ENCODE data around the gene HBS1L.

HBS1L gene

DNA sequence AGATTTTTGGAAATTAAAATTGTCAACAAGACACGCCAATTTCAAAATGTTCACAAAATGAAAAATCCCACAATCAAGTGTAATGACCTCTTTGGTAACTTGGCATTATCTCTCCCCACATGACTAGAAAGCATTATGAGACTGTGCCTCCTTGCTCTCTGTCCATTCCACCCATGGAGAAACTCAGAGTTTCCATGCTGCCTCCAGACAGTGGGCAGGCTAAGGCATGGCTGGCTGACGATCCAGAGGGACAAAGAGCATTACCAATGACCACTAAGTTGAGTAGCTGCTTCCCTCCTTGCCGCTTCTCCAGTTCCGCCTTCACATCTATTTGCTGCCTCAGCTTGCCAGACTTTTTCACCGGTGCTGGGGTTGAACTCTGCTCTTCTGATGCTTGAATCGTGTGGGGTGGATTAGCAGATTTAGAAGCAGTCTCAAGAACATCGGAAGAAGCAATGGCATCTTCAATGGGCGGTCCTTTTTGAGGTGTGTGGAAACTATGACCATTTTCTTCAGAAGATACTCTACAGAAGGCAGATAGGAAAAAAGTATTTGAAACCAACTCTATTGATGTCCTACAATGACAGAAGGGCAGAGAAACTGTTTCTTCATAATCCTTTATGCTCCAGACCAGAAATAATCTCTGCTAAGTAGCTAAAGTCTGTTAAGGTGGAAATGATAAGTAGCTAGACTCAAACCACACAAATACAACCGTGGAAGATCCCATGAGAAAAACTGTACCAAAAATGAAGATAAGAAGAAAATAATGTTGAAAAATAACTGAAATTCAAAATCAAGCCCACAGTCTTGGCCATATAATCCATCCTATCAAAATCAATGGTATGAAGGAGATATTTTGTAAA, 57.3 kb downstream of the HBS1L start:
- DNase-seq, result no peak

DNA sequence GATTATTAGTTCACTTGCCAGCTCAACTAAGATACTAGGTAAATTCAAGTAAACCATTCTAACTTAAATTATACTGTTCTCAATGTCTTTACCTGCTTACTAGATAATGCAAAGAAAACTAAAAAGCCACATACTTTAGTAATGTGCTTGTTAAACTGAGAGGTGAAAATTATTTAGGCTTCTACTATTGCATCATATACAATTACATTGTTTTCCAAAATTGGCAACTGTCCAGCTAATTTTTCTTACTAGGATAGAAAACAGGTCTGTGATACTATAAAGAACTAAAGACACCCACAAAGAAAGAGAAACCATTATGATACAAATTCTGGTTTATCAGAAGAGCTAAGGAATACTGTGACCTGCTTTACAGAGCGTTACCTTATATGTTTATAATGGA, 59.1 kb downstream of the HBS1L start:
- DNase-seq, result no peak

- no peak for DNase-seq
Measured at GRCh38 chr6:134994431-134994830, 60.2 kb downstream of the HBS1L start.

- no peak for DNase-seq
Measured at GRCh38 chr6:134992155-134992554, 62.5 kb downstream of the HBS1L start.

DNA sequence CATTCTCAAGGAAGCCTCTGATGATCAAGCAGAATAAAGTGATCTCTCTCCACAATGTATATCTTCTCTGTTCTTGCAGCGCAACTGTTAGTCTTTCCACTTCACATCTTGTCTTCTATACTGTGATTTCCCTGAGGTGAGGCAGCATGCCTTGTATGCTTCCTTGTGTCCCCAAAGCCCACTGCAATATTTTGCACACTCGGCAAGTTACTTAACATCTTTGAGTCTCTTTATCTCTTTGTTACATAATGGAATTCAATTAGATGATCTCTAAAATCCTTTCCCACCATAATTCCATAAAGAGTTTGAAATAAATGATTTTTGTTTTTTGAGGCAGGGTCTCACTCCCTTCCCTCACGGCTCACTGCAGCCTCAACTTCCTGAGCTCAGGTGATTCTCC, 64.4 kb downstream of the HBS1L start:
- no peak for DNase-seq

GRCh38 chr6:134984821-134985220, 69.8 kb downstream of the HBS1L start:
- no peak for DNase-seq

DNA sequence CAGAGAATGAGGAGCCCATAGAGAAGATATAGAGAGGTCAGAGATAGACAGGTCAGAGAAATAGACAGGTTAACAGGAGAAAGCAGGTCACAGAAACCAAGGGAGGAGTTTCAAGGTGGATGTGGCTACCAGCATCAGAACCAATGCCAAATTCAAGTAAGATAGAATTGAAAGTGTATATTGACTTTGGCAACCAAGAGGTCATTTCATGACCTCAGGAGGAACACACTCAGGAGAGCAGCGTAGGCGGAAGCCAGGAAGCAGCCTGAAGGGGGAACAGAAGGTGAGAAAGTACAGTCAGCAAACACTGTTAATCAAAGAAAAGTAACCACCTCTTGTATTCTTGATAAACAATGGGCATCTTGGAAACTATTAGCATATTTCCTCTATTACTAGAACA, 70.8 kb downstream of the HBS1L start:
- DNase-seq, result no peak

DNA sequence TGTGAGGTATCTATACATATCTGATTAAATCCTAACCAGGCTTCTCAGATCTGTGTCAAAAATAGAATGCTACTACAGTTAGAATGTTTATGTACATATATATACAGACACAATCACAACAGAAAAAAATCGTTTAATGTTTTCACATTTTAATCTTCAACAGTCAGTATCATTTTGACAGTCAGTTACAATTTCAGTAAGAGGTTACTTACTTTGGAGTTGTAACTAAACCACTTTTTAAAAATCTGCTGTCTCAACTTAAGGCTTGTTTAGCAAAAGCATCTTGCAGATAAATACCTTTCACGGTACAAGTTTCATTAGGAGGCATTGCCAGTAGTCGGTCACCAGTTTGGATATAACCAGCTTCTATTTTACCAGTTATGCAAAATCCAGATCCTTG, 72.5 kb downstream of the HBS1L start:
- DNase-seq, result no peak

GRCh38 chr6:134980846-134981245, 73.8 kb downstream of the HBS1L start:
- no peak for DNase-seq

DNA sequence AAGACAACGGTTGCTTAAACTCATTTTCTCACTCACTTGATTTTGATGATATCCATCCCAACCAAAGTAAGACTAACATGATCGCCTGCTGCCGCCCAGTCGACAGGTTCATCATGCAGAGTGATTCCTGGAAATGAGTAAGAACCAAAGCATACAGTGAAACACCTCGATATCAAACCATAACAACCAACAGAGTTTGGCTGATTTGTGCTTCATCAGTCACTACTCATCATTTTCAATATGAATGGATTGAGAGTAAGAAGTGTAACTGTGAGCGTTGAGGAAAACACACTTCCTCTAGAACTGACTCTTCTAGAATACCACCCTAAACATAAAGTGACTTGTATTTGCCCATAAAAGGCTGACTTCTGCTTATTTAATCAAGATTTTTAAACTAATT, 75.5 kb downstream of the HBS1L start:
- no peak for DNase-seq

GRCh38 chr6:134974370-134974769, 80.3 kb downstream of the HBS1L start:
- DNase-seq, result no peak

- DNase-seq, result no peak
Measured at GRCh38 chr6:134967711-134968110, 86.9 kb downstream of the HBS1L start.

DNA sequence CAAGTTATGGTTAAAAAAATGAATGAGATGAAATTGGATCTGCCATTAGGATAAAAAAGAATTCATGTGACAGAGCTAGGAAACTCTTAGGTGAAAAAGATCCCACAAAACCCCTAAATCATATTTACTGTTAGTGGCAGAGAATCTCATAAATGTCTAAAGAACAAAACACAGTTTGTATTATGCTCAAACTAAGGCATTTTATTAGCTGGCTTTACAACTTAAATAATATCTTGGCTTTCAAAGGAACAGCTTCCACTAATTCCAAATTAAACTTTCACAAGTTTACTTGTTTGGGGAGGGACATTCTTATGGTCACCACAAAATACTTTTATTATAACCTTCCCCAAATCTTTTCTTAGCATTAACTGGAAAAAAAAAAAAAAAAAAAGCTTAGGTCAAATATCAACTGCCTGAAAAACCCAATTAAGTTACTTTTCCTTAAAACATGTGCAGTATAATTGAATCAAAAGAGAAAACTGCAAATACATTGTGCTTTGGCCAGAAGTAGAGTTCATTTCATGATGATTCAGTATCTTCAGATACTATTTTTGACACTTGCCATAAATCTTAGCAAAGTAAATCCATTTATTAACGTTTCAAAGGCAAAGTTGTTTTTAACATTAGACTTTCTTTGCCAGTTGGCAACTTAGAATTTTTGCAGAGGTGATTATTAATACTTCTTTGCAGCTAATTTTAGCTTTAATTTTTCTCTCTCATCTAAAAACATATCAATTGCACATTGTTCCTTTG, 90.0 kb downstream of the HBS1L start:
- DNase-seq, result no peak

DNA sequence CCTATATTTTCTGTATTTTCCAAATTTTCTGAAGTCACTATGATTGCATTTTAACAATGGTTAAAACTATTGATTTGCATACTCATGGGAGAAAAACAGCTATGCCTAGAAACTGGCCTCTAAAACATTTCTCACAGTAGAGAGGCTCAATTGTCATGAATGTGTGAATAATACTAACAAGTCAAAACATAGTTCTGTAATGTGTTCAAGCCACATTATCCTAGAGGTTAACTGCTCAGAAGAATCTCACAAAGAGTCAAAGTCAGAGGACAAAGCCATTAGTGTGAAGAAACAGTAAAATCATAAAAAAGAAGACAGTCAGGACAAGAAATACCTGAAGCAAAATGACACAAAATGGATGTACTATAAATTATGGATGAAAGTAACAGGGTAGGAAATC, 92.2 kb downstream of the HBS1L start:
- no peak for DNase-seq

- no peak for DNase-seq
Measured at GRCh38 chr6:134961366-134961765, 93.3 kb downstream of the HBS1L start.

GRCh38 chr6:134959603-134960002, 95.0 kb downstream of the HBS1L start:
- DNase-seq, result no peak

GRCh38 chr6:134956676-134957075, 97.9 kb downstream of the HBS1L start:
- DNase-seq, result no peak

- no peak for DNase-seq
Measured at GRCh38 chr6:134956032-134956431, 98.6 kb downstream of the HBS1L start.

DNA sequence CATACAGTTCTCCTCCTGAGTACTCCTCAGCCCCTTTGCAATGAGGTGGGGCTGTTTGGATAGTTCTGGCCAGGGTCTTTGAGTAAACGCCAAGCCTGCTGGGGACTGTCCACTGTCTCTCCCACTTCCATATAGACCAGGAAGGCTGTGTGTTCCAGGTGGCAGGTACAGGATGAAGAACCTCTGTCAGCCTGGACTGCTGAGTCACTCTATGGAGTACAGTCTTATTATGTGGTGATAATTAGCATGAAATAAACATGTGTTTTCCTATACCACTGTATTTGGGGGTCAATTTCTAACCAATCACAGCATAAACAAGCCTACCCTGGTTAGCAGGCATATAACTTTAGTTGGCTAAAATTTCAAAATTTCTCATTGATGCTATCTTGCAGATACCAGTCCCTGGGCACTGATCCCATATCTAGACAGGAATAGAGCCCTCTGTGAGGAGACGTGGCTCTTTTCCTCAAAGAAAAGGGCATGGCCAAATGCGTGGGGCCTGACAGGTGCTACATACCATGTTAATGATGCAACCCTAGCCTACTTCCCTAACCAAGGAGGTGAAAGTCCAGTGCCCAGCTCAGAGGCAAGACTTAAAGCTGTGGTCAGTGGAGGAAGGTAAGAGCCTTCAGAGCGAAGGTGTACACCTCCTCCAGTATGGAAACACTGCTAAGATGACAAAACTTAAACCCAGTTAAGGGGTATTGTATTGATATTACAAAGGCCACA, 100.2 kb downstream of the HBS1L start:
- DNase-seq, result no peak

- DNase-seq, result no peak
Measured at GRCh38 chr6:134951494-134952263, 102.9 kb downstream of the HBS1L start.

DNA sequence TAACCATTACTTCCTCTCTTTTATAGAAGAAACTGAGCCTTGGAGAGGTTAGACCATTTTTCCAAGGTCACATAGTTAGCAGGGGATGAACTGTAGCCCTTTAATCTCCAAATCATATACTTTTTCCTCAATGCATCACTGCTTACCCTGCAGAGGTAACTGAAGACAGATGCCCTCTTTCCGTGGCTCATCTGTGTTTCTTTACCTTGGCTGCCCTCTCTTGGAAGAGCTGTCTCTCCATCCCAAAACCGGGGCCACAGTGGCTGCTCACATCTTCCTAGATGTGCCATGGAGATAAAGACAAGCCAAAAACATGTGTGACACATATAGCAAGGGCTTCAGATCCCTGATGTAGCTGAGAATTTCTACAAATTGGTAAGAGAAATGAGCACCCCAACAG, 104.1 kb downstream of the HBS1L start:
- no peak for DNase-seq

DNA sequence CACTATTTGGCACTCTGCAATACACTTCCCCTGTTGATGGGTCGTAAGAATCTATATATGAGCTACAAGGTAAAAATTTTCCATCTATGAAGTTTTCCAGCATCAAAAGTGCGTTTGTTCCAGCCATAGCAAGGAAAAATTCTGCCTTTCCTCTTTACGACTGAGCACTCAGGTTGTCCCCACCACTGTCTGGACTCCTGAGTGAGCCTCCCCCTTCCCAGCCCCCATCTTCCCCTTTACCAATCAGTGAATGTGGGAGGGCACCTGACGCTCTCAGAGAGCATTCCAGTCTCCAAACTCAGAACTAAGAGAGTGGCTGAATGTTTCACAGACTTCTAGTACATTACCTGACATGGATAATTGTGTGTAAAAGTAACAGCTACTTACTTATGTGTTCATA, 104.7 kb downstream of the HBS1L start, which contains the start of gene ALDH8A1:
ALDH8A1 (minus strand) TSS at position 175 of the 400 bp plus-strand sequence; CDS start at position 127, 48 bp downstream.
- DNase-seq, result no peak

- no peak for DNase-seq
Measured at GRCh38 chr6:134948691-134949090, 105.9 kb downstream of the HBS1L start.
